ENCODE data around the gene MMP15. TPM values are rescaled to one million over a fixed set of nuclear protein-coding genes. Genes with fewer than 3 reads are reported as not detected.
A peak's percentile ranks its signal among the peaks of the same experiment; 100 is the strongest.

The MMP15 gene
- total and polyA plus RNA-seq, 2 of the 13 experiments (the other 11 are each of a cell fraction or from before 2014, with no cell fraction given), result 35.2 to 44.9 TPM

- peak; percentile 41 for DNase-seq (ENCODE audit: low spot score)
- intact Hi-C loops (cut with micrococcal nuclease; ENCODE audit: unreplicated experiment), result no loop called here
- 77% methylated on average over 3 of the region's 3 CpGs for WGBS (ENCODE audit: low lambda C conversion rate)
- peak; percentile 71 for ATAC-seq
- Histone ChIP-seq H3K36me3 (replicated peaks in 1 of 2; ENCODE audit: control insufficient read depth in 1 of 2, insufficient read depth in 2 of 2, low read length in 2 of 2) (peaks cover 13 to 46% of the 10 kb centered on the region in 2 experiments), H2AFZ (ENCODE audit: low read length) (no peak overlapping the region), H4K20me1 (ENCODE audit: insufficient read depth, low read length) (no peaks in the 10 kb centered on the region), H3K4me1 (ENCODE audit: insufficient read depth, low read length) (peaks cover 22% of the 10 kb centered on the region), H3K27ac (ENCODE audit: extremely low read length, insufficient read depth, low read length) (no peak overlapping the region), H3K9ac (ENCODE audit: insufficient read depth, low read depth, low read length) (no peak overlapping the region), H3K4me3 (replicated peaks in 1 of 3; ENCODE audit: insufficient read depth in 1 of 3, low read depth in 2 of 3, low read length in 3 of 3) (no peak overlapping the region), H3K79me2 (ENCODE audit: insufficient read depth, low read length) (peaks cover 1% of the 10 kb centered on the region), H3K27me3 (ENCODE audit: control insufficient read depth in 1 of 2, insufficient read depth in 2 of 2, low read length in 2 of 2) (no peaks in the 10 kb centered on the region), H3K4me2 (ENCODE audit: low read depth, low read length) (no peak overlapping the region), H3K9me3 (ENCODE audit: low read length) (peaks cover under 1% of the 10 kb centered on the region)
- no TSS peak for BruUV-seq (replicated peaks)
- no peak for TF ChIP-seq ZNF34 (CRISPR knock-in tag; IDR thresholded peaks at IDR 0.05; ENCODE audit: borderline replicate concordance)
- TF ChIP-seq FOSL2 (CRISPR knock-in tag; IDR thresholded peaks at IDR 0.05), result 0 out of 2 replicates have a peak, but pooled peaks have one; percentile 4
- in situ Hi-C loops (cut with HindIII; ENCODE audit: extremely low pct_ligation_motif_present, low pct_unique_long_range_greater_than_20kb), result no loop called here
- CTCF ChIA-PET (ENCODE audit: low intra/inter-chr PET ratio, low total read pairs), result no interaction called here
- FAIRE-seq, result no peak
- POLR2A ChIA-PET, result interaction anchor here (1.6 kb wide), 1 partner anchor 13 kb away, joined by 8 read pairs; no protein-coding TSS in a partner anchor
Measured at GRCh38 chr16:58011652-58012051, 13.9 kb upstream of the MMP15 start.

- DNase-seq (ENCODE audit: low spot score), result no peak
- BruUV-seq (replicated peaks), result no TSS peak
- ATAC-seq, result no peak
- CTCF ChIA-PET (ENCODE audit: low intra/inter-chr PET ratio, low total read pairs), result no interaction called here
- Histone ChIP-seq H3K9me3 (ENCODE audit: low read length) (no peaks in the 10 kb centered on the region), H4K20me1 (ENCODE audit: insufficient read depth, low read length) (no peaks in the 10 kb centered on the region), H3K9ac (ENCODE audit: insufficient read depth, low read depth, low read length) (no peak overlapping the region), H3K27me3 (ENCODE audit: control insufficient read depth in 1 of 2, insufficient read depth in 2 of 2, low read length in 2 of 2) (no peaks in the 10 kb centered on the region), H3K79me2 (ENCODE audit: insufficient read depth, low read length) (no peaks in the 10 kb centered on the region), H3K4me3 (replicated peaks in 1 of 3; ENCODE audit: insufficient read depth in 1 of 3, low read depth in 2 of 3, low read length in 3 of 3) (no peak overlapping the region), H3K4me2 (ENCODE audit: low read depth, low read length) (no peak overlapping the region), H2AFZ (ENCODE audit: low read length) (no peak overlapping the region), H3K36me3 (replicated peaks in 1 of 2; ENCODE audit: control insufficient read depth in 1 of 2, insufficient read depth in 2 of 2, low read length in 2 of 2) (peaks cover 13 to 42% of the 10 kb centered on the region in 2 experiments), H3K27ac (ENCODE audit: extremely low read length, insufficient read depth, low read length) (no peak overlapping the region), H3K4me1 (ENCODE audit: insufficient read depth, low read length) (peaks cover 23% of the 10 kb centered on the region)
- intact Hi-C loops (cut with micrococcal nuclease; ENCODE audit: unreplicated experiment) (no loop called here), in situ Hi-C loops (cut with HindIII; ENCODE audit: extremely low pct_ligation_motif_present, low pct_unique_long_range_greater_than_20kb) (no loop called here)
- no peak for FAIRE-seq
- WGBS (ENCODE audit: low lambda C conversion rate), result 98% methylated on average over 9 of the region's 9 CpGs
- POLR2A ChIA-PET, result no interaction called here
- TF ChIP-seq FUBP1 (CRISPR knock-in tag; IDR thresholded peaks at IDR 0.05; ENCODE audit: borderline replicate concordance) (no peak), ZNF510 (CRISPR knock-in tag; IDR thresholded peaks at IDR 0.05; ENCODE audit: low read depth) (no peak), MAFF (IDR thresholded peaks at IDR 0.05; ENCODE audit: low read depth, low read length) (no peak), ZNF670 (CRISPR knock-in tag; IDR thresholded peaks at IDR 0.05; ENCODE audit: borderline replicate concordance) (no peak), ZIK1 (CRISPR knock-in tag; IDR thresholded peaks at IDR 0.05; ENCODE audit: borderline replicate concordance, low read depth) (no peak), CBX2 (IDR thresholded peaks at IDR 0.05; ENCODE audit: low read depth, low read length) (no peak), CBX2 (CRISPR knock-in tag; IDR thresholded peaks at IDR 0.05; ENCODE audit: low read depth) (no peak)
Measured at GRCh38 chr16:58012481-58012880, 13.1 kb upstream of the MMP15 start.

Measured in HepG2 (cell line).